ENCODE measurements around the gene PPP3R1. TPM values are rescaled to one million over a fixed set of nuclear protein-coding genes. Genes with fewer than 3 reads are reported as not detected.

Gene PPP3R1
- total and polyA plus RNA-seq, 10 of the 15 experiments (the other 5 are each of a cell fraction or from before 2014, with no cell fraction given): 1.5 to 61.0 (median 15.8) TPM

DNA sequence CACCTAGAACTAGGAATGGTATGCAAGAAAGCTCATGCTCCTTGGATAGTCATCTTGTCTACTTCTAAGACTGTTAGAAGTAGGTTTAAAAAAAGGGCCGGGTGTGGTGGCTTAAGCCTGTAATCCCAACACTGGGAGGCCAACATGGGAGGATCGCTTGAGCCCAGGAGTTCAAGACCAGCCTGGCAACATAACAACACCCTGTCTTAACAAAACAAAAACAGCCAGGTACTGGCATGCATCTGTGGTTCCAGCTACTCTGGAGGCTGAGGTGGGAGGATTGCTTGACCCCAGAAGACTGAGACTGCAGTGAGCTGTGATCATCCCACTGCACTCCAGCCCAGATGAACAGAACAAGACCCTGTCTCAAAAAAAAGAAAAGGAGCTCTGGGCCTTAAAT is 74.8 kb downstream of the PPP3R1 start:
- FAIRE-seq: no peak
- in situ Hi-C loops (cut with MboI): no loop called here
- 64% methylated on average over 2 of the region's 2 CpGs for WGBS (ENCODE audit: insufficient coverage, insufficient replicate concordance, low lambda C conversion rate, missing lambda C conversion rate)
- Histone ChIP-seq H3K9me3 (replicated peaks; ENCODE audit: control insufficient read depth, insufficient read depth, low read length) (no peaks in the 10 kb centered on the region), H3K4me2 (ENCODE audit: control insufficient read depth, insufficient read depth) (no peak overlapping the region), H3K79me2 (ENCODE audit: control insufficient read depth, insufficient read depth, low read length) (no peaks in the 10 kb centered on the region), H3K9ac (ENCODE audit: control insufficient read depth, insufficient read depth, low read length) (no peak overlapping the region), H2AFZ (ENCODE audit: control insufficient read depth, low read depth, low read length) (no peak overlapping the region), H3K4me3 (no peak overlapping the region), H4K20me1 (ENCODE audit: control insufficient read depth, insufficient read depth) (no peaks in the 10 kb centered on the region), H3K36me3 (ENCODE audit: control insufficient read depth in 2 of 2, insufficient read depth in 2 of 2, low read length in 1 of 2) (peaks cover 3 to 18% of the 10 kb centered on the region in 2 experiments), H3K4me1 (ENCODE audit: control insufficient read depth, insufficient read depth, low read length) (no peaks in the 10 kb centered on the region), H3K27me3 (replicated peaks in 1 of 2; ENCODE audit: control insufficient read depth in 2 of 2, insufficient read depth in 2 of 2, low read length in 1 of 2) (no peaks in the 10 kb centered on the region), H3K27ac (ENCODE audit: control insufficient read depth, insufficient read depth) (no peak overlapping the region)
- intact Hi-C loops (cut with micrococcal nuclease; ENCODE audit: unreplicated experiment): no loop called here
- no peak for DNase-seq (ENCODE audit: low read depth, low spot score)
- no TSS peak for BruUV-seq (replicated peaks)
- CTCF ChIA-PET: interaction anchor here (1.0 to 1.8 kb wide), 5 partner anchors 9 to 106 kb away, joined by 3 to 6 read pairs (median 4); no protein-coding TSS in a partner anchor
- no peak for ATAC-seq
- RAD21 ChIA-PET (ENCODE audit: unreplicated experiment): no interaction called here
- POLR2A ChIA-PET: interaction anchor here (1.4 kb wide), 1 partner anchor 11 kb away, joined by 3 read pairs; no protein-coding TSS in a partner anchor
- SMC1A ChIA-PET (ENCODE audit: uncharacterized antibody, unreplicated experiment): interaction anchor here (1.0 to 1.4 kb wide), 2 partner anchors 8 to 55 kb away, joined by 4 read pairs; no protein-coding TSS in a partner anchor
- TF ChIP-seq PAX8 (IDR thresholded peaks at IDR 0.05): no peak
- no peak for TF ChIP-seq NR2C1 (IDR thresholded peaks at IDR 0.05)
- TF ChIP-seq RELA (IDR thresholded peaks at IDR 0.05; ENCODE audit: borderline replicate concordance, partially characterized antibody): no peak
- TF ChIP-seq, protein P1, sequence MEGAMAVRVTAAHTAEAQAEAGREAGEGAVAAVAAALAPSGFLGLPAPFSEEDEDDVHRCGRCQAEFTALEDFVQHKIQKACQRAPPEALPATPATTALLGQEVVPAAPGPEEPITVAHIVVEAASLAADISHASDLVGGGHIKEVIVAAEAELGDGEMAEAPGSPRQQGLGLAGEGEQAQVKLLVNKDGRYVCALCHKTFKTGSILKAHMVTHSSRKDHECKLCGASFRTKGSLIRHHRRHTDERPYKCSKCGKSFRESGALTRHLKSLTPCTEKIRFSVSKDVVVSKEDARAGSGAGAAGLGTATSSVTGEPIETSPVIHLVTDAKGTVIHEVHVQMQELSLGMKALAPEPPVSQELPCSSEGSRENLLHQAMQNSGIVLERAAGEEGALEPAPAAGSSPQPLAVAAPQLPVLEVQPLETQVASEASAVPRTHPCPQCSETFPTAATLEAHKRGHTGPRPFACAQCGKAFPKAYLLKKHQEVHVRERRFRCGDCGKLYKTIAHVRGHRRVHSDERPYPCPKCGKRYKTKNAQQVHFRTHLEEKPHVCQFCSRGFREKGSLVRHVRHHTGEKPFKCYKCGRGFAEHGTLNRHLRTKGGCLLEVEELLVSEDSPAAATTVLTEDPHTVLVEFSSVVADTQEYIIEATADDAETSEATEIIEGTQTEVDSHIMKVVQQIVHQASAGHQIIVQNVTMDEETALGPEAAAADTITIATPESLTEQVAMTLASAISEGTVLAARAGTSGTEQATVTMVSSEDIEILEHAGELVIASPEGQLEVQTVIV (IDR thresholded peaks at IDR 0.05; ENCODE audit: borderline replicate concordance, partially characterized antibody): no peak
- TF ChIP-seq, protein P2, sequence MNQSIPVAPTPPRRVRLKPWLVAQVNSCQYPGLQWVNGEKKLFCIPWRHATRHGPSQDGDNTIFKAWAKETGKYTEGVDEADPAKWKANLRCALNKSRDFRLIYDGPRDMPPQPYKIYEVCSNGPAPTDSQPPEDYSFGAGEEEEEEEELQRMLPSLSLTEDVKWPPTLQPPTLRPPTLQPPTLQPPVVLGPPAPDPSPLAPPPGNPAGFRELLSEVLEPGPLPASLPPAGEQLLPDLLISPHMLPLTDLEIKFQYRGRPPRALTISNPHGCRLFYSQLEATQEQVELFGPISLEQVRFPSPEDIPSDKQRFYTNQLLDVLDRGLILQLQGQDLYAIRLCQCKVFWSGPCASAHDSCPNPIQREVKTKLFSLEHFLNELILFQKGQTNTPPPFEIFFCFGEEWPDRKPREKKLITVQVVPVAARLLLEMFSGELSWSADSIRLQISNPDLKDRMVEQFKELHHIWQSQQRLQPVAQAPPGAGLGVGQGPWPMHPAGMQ (IDR thresholded peaks at IDR 0.05; ENCODE audit: borderline replicate concordance): no peak
- TF ChIP-seq, protein P3, sequence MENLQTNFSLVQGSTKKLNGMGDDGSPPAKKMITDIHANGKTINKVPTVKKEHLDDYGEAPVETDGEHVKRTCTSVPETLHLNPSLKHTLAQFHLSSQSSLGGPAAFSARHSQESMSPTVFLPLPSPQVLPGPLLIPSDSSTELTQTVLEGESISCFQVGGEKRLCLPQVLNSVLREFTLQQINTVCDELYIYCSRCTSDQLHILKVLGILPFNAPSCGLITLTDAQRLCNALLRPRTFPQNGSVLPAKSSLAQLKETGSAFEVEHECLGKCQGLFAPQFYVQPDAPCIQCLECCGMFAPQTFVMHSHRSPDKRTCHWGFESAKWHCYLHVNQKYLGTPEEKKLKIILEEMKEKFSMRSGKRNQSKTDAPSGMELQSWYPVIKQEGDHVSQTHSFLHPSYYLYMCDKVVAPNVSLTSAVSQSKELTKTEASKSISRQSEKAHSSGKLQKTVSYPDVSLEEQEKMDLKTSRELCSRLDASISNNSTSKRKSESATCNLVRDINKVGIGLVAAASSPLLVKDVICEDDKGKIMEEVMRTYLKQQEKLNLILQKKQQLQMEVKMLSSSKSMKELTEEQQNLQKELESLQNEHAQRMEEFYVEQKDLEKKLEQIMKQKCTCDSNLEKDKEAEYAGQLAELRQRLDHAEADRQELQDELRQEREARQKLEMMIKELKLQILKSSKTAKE (IDR thresholded peaks at IDR 0.05; ENCODE audit: low read depth, poor library complexity, severe bottlenecking): no peak
- TF ChIP-seq BHLHE40 (IDR thresholded peaks at IDR 0.05; ENCODE audit: borderline replicate concordance in 1 of 2, low read depth in 2 of 2, low read length in 1 of 2): no peak
- TF ChIP-seq STAT1 (conservative IDR thresholded peaks at IDR 0.05): no peak
- TF ChIP-seq PML (IDR thresholded peaks at IDR 0.05; ENCODE audit: low read length): no peak
- TF ChIP-seq HDAC2 (IDR thresholded peaks at IDR 0.05): no peak
- no peak for TF ChIP-seq ZNF217 (IDR thresholded peaks at IDR 0.05)
- TF ChIP-seq CEBPB (IDR thresholded peaks at IDR 0.05; ENCODE audit: borderline replicate concordance in 1 of 2, low read depth in 2 of 2, low read length in 2 of 2): no peak
- no peak for TF ChIP-seq NFXL1 (IDR thresholded peaks at IDR 0.05; ENCODE audit: borderline replicate concordance)
- TF ChIP-seq DPF2 (IDR thresholded peaks at IDR 0.05): no peak
- TF ChIP-seq EGR1 (IDR thresholded peaks at IDR 0.05; ENCODE audit: borderline replicate concordance in 1 of 2, low read depth in 2 of 2, low read length in 2 of 2): no peak

All from GM12878 (cell line).